Stimulated activated CD4-positive, alpha-beta T cell treated with anti-CD3 and anti-CD28 coated beads, Interleukin-12 subunit alpha, Interleukin-12 subunit beta, amount 100 ng/mL, for 24 hours (primary cell): ENCODE results near the gene CASP1.
"Not testable (repeated sequence)": the region's sequence is repeated elsewhere in the genome, so short reads cannot be mapped to it uniquely, and the experiment has no call there.

Source experiments
- DNase-seq, 2 experiments: peaks; one replicate each; pipeline ENCODE4 v3.0.0-alpha.2; 2020; ENCODE audit warnings: low read depth in 2 of 2

The CASP1 gene

DNA sequence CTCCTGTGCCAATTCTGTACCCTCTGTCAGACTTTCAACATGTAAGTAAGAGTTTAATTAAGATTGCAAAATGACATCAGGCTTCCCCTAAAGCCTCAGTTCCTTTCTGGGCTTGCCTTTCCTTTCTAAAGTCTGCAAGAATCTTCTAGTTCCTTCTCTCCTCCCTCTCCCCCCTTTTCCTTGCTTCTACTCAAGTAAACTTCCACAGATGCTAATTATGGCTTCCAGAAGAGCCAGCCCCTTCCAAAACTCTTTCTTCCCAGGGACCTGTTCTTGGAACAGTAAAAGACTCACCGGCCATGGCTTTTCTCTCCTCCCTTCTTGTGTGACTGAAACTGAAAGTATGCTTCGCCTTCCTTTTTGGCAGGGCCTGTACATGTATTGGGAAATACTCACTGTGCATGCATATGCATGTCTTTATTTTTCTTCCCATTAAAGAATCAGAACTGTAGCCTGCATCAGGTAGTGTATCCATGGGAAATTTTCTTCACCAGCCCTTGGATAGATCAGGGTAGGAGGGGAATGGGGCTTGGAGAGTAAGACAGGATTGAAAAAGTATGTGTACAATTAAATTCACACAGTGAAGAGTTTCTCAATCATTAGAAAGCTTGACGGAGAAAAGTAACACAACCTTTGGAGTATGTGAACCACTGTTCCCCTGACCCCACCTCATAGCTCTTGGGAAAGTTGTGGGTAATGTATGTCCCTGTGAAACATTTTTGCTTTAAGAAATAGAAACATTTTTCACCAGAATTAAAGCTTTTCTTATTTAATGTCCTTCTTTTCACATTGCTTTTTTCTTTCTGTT is at the start of gene CASP1:
Gene CASP1 (minus strand): TSS at position 332 of the 808 bp plus-strand sequence. CDS start 31 bp downstream, at position 301.
- DNase-seq, result peak in 1 of 2 experiments; percentile 6

DNA sequence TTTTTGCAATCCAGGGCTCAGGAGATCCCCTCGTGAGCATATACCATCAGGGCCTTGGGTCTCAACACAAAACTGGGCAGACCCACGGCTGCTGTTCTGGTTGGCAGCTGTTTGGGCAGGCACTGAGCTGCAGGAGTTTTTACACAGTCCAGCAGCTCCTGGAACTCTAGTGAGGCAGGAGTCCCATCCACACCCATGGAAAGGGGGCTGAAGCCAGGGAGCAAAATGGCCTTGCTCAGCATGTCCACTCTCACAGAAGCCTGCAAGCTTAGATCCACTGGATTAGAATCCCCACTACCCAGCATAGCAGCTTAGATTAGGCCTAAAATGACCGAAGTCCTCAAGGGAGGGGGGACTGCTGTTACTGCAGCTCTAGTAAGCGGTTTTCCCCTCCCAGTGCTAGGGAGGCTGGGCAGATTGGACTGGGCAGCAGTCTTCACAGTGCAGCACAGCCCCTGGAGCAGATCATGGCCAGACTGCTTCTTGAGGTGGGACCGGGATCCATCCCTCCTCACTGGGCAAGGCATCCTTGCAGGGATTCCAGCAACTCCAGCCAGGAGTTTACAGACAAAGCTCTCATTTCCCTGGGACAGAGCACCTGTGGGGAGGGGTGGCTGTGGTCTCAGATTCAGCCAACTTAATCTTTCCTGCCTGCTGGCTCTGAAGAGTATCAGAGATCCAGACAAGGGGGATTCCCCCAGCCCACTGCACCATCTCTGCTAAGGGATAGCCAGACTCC is 46.6 kb upstream of the CASP1 start:
- no peak for DNase-seq

DNA sequence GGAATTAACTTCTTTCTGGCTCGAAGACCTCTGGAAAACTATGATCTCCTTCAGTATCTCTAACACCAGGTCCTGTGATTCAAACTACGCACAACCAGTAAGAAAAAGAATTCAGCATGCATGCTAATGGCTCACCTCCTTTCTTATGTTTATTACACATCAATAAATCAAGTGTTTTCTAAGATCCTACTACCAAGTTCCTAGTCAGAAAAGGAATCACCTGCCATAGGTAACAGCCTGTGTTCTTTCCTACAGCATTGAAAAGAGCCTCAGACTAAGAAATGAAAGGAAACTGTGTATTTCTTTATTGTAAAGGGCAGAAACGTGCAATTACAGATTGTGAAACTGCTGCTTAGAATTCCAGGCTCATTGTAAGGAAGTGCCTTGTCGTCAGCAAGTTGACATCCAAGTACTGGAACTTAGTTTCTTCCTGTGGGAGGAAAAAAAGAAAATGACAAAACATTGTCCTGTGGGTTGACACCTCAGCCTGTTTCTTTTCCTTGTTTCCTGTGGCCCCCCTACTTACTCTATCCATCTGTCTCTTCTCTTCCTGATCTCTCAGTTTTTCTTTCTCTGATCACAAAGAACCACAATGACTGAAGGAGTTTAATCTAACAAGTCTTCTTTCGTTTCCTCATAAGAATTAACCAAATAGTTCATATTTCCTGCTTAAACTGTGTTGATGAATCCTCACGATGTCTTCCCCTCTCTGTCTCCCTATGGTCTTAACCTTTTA is 45.4 kb upstream of the CASP1 start:
- not testable (repeated sequence) for DNase-seq

DNA sequence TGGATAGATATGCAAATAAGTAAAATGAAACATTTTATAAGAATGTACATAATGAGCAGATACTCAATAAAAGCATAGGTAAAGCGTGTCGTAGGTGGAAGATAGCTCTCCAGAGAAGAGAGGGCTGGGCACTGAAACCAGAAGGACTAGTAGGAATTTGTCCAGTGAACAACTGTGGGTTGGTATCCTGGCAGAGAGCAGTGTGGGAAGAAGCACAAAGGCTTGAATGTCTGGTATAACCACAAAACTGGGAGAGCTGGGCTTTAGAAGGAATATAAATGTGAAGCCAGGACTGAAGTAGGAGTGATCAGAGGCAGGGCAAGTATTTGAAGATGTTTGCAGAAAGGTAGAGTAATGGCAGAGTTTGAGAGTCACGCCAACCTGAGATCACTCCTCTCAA is 43.3 kb upstream of the CASP1 start:
- no peak for DNase-seq

DNA sequence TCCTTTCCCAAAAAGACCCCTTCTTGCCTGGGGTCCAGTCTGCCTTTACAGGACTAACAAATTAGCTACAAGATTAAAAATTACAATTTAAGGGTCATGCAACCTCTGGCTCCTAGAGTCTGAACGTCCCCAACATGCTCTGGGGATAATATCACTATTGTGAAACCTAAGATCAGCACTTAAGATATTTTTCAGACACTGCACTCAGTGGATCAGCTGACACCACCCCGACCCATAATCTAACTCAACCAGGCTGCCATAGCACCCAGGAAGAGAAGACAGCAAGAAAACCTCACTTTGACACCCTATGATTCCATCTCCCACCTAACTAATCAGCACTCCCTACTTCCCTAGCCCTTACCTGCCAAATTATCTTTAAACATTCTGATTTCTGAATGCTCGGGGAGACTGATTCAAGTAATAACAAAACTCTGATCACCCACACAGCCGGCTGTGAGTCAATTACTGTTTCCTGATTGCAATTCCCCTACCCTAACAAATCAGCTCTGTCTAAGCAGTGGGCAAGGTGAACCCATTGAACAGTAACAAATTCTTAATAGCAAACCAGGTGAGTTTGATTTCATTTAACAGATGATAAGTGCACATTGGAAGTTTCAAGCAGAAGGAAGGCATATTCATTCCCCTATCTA is 42.3 kb upstream of the CASP1 start:
- DNase-seq, result peak in 1 of 2 experiments; percentile 19

DNA sequence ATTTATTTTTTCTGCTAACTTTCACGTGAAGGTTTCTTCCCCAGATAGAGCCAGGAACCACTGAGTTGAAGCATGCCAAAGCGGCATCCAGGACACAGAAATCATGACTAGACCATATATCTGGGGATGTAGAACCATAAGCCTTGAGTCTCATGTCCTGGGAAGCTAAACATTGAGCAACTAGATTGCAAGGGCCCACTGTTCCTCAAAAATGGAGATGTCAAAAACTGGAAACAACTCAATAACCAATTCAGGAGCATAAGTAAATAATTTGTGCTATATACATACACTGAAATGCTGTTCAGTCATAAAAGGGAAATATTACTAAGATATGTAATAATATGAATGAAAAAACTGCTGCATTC is 39.2 kb upstream of the CASP1 start:
- no peak for DNase-seq

DNA sequence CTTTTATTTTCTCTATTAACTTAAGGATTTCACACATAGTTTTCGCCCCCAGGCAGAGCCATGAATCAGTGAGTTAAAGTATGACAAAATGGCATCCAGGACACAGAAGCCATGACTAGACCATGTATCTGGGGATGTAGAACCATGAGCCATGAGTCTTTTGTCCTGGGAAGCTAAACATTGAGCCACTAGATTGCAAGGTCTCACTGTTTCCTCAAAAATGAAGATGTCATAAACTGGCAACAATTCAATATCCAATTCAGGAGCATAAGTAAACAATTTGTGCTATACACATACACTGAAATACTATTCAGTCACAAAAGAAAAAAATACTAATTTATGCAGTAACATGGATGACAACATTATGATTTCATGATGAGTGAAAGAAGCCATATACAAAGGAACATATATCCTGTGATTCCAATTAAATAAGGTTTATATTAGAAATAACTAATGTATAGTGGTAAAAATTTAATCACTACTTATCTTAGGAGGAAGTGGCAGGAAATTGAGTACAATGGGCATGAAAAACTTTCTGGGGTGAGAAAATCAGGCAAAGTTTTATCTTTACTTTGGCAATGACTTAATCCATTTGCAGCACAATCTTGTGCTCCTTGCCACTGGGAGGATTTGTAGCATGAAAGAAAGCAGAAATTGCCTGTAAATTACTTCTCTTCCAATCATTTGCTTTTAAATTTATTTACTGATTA is 38.7 kb upstream of the CASP1 start:
- no peak for DNase-seq

DNA sequence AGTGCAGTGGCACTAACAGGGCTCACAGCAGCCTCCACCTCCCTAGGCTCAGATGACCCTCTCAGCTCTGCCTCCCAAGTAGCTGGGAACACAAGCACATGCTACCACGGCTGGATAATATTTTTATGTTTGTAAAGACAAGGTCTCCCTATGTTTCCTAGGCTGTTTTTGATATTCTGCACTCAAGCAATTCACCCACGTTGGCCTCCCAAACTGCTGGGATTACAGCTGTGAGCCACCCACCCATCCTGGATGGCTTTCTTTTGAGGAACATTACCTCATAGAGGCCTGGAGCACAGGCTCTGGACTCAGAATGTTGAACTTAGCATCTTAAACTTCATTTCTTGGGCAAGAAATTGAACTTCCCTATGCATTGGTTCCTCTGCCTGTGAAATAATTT is 37.1 kb upstream of the CASP1 start:
- DNase-seq, result not testable (repeated sequence)

DNA sequence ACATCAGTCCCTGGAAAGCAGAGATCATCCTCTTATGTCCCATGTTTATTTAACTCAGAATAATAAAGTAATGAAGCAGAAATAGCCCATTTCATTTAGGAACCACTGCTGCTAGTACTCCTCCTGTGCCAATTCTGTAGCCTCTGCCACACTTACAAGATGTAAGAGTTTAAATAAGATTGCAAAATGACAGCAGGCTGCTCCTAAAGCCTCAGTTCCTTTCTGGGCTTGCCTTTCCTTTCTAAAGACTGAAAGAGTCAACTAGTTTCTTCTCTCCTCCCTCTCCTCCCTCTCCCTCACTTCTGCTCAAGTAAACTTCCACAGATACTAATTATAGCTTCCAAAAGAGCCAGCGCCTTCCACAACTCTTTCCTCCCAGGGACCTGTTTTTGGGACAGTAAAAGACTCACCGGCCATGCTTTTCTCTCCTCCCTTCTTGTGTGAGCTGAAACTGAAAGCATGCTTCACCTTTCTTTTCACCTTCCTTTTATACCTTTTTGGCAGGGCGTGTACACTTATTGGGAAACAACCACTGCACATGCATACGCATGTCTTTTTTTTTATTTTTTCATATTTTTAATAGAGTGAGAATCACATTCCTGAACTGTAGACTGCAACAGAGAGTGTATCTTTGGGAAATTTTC is 36.3 kb upstream of the CASP1 start:
- DNase-seq, result no peak

DNA sequence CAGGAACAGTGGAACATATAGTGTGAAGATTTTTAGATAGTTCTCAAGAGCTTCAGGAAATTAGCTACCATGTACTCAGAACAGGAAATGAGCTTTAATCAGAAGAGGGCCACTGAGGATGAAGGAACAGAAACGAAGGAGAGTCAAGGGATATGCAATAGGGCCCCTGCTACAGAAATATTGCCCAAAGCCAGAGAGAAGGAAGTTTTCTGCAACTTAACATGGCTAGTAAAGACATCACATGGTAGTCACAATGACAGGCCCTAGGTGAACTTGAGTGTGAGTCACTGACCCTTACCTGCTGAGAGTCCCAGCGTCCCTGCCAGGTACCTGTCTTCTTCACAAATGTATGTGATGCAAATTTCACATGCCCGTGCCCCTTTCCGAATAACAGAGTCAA is 35.4 kb upstream of the CASP1 start:
- no peak for DNase-seq

DNA sequence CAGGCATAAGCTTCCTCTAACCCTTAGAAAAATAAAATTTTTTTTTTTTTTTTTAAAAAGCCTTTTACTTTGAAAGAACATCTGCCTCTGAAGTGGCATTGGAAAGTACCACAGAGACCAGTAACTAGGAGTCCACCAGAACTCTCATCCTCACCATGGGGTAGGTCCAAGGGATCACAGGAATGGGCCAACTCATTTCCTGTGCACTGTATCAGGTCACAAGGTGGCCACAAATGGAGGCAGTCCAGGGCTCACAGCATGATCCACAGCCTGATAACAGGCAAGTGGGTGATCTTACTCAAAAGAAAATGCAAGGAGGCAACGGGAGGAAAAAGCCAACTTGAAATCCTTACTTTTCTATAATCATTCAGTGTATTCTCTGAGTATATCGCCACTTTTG is 34.8 kb upstream of the CASP1 start:
- not testable (repeated sequence) for DNase-seq

DNA sequence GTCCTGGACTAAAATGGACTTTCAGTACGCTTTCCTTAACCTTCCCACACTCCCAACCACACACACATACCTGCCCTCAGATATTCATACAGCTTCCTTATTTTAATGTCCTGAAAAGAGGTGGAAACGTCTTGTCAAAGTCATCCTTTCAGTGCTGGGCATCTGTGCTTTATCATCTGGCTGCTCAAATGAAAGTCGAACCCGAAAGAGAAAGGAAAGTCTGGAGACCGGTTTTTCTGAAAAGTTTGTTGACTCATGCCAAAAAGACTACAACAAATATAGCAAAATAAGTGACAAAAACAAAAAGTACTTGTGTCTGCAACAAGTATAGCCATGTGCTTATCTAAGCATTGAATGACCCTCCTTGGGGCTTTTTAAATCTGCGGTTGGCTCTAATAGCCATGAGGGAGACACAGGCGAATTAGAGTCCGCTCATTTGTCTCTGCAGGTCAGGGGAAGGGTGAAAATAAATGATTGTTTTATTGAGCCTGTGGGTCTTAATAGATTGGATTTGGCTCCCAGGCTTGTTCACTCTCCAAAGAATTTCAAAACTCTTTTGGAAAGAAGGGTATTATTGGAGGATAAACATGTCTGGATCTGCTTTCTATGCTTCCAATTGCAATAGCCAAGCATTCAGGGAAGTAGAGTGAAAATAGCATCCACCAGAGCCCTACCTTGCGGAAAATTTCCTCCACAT is 28.4 kb upstream of the CASP1 start:
- not testable (repeated sequence) for DNase-seq

DNA sequence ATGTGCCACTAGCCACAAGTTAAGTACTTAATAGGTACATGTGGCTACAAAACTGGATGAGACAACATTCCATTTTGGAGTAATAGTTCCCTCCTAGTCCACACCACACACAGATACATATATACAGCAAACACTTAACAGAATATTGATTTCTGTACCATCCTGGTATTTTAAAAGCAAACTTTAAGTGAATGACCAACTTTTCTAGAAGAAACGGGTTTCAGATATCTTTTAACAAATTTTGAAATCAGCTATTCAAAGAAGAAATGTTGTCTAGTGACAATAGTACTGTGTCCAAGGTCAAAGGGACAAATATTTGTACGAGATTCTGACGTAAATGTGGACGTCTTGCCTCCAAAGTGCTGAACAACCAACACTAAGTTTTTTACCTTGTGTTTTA is 22.5 kb upstream of the CASP1 start:
- no peak for DNase-seq

DNA sequence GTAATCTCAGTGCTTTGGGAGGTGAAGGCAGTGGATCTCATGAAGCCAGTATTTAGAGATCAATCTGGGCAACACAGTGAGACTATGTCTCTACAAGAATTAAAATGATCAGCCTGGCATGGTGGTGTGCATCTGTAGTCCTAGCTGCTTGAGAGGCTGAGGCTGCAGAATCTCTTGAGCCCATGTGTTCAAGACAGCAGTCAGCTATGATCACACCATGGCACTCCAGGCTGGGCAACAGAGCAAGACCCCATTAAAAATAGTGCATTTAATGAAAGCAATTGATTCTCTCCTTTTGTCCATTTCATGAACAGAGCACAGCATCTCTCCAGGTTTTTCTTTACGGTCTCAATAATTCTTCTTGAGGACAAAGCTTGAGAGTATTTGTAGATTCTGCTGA is 21.5 kb upstream of the CASP1 start:
- no peak for DNase-seq

DNA sequence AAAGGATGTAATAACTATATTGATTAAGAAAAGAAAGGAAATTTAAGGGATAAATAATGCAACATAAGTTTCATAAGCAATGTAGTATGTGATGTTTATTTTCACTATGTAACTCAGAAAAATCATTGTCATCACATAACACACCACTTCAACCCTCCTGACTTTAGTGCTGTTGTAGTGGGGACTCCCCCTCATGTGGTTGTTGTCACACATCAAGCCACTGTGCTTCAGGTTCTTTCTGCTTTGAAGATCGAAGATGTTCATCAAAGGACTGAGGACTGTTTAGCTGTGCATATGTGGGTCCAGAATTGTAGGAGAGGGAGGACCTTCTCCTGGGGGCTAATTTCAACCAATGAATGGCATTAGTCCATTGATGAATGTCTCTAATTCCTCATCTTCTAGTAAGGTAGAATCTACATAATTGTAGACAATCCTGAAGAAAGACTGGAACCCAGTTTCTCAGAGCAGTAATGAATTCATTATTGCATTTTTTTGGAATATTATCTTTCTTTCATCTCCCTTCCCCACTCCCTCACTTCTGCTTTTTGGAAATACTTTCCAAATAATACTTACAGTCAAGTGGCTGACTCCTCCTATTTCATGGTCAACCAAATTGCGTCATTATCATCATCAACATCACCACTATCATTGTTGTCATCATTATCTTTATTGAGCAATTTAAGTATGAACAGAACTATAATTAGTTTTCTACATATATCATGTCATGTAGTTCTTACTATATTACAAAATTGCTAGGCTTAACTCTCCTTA is 20.0 kb upstream of the CASP1 start:
- DNase-seq, result no peak

DNA sequence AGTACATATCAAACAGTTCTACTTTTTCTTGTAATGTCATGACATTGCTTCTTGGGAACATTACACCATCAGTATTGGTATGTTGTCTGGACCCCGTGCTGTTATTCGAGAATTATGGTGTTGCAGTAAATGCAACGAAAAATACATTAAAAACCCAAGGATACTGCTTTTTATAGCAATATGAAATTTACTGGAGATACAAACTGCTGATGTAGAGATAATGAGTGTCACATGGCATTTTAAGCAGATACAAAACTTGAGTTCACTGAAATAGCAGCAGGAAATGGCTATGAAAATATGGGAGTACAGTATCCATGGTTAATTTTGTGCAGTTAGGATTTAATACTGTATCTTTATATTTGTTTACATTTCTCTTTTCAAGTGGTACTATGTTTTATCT is 17.5 kb upstream of the CASP1 start:
- DNase-seq, result no peak

DNA sequence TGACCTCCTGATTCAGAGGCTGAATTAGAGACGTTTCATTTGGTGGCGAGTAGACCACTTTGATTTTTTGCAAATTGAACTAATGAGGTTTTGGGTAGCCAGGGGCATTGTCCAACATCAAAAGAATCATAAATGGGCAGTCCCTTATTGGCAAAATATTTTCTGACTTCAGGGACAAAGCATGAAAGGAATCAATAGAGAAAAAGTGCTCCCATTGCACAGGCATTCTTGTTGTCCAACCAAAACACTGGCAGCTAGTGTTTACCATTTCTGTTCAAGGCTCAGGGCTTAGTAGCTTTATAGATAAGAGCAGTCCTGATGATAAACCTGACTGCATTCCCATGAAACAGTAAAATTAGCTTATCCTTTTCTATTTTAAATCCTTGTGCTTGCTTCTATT is 16.6 kb upstream of the CASP1 start:
- no peak for DNase-seq

DNA sequence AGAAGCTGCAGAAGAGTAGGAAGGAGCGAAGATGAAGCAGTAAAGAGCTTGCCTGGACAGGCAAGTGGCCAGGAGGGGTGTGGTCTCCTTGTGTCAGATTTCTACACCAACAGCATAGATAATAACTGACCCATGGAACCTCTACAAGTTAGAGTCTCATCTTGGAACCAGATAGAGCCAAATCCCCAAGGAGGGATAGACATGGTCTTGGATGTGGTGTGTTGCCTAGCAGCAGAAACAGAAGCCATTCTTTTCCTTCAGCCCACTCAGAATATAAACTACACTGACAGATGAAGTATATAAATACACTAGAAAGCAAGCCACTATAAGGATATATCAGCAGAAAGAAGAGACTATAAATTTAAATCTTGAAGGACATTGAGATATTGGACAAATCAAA is 14.5 kb upstream of the CASP1 start:
- DNase-seq, result no peak

DNA sequence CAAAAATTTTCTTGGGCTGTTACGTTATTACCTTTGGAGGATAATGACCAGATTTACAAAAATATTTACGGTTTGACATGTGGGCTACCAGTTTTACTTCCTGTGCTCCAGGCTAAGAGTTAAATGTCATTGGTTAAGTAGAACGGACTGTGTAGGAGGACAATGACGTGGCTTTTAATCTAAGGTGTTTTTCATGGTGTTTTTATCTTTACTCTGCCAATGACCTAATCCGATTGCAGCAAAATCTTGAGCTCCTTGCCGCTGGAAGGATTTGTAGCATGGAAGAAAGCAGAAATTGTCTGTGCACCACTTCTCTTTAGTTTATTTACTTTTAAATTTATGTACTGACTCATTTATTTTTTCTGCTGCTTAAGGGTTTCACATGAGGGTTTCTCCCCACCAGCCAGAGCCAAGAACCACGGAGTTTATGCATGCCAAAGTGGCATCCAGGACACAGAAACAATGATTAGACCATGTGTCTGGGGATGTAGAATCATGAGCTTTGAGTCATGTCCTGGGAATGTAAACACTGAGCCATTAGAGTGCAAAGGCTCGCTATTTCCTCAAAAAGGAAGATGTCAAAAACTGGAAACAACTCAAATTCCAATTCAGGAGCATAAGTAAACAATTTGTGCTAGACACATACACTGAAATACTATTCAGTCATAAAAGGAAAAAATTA is 12.1 kb upstream of the CASP1 start:
- no peak for DNase-seq
